ENCODE data around the gene LCN9.

DNA sequence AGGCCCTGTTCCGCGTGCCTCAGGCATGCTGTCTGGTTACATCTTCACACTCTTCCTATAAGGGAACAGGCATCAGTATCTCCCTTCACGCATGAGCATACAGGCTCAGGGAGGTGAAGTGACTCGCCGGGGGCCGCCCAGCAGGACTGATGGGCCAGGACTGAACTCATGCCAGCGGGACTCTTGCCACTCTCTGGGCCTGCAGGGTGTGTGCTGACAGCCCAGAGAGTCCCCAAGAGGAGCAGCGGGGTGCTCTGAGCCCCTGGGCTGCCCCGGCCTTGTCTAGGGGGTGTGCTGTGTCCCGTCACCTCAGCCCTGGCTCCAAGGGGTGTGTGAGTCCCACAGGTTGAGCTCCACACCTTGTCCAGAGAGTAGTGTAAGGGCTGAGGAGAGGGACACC is 48.8 kb downstream of the LCN9 start:
- TF ChIP-seq, protein P1, sequence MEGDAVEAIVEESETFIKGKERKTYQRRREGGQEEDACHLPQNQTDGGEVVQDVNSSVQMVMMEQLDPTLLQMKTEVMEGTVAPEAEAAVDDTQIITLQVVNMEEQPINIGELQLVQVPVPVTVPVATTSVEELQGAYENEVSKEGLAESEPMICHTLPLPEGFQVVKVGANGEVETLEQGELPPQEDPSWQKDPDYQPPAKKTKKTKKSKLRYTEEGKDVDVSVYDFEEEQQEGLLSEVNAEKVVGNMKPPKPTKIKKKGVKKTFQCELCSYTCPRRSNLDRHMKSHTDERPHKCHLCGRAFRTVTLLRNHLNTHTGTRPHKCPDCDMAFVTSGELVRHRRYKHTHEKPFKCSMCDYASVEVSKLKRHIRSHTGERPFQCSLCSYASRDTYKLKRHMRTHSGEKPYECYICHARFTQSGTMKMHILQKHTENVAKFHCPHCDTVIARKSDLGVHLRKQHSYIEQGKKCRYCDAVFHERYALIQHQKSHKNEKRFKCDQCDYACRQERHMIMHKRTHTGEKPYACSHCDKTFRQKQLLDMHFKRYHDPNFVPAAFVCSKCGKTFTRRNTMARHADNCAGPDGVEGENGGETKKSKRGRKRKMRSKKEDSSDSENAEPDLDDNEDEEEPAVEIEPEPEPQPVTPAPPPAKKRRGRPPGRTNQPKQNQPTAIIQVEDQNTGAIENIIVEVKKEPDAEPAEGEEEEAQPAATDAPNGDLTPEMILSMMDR (IDR thresholded peaks at IDR 0.05): no peak
- no peak for TF ChIP-seq EP300 (IDR thresholded peaks at IDR 0.05)
- TF ChIP-seq POLR2A (IDR thresholded peaks at IDR 0.05): no peak
